Activated CD8-positive, alpha-beta memory T cell treated with anti-CD3 and anti-CD28 coated beads for 1 hour (primary cell): ENCODE results near the gene ALDH1A2.

Source experiments
- DNase-seq, 2 donors: peaks; one replicate each; pipeline ENCODE4 v3.0.0-alpha.2; 2020; ENCODE audit warnings: low read depth in 1 of 2; ENCODE audit errors: extremely low read depth in 1 of 2

The ALDH1A2 gene

GRCh38 chr15:57911247-57911646 lies 154.3 kb downstream of the ALDH1A2 start:
- DNase-seq: no peak

- no peak for DNase-seq
Measured at GRCh38 chr15:57910672-57911071, 154.8 kb downstream of the ALDH1A2 start.

- no peak for DNase-seq
Measured at GRCh38 chr15:57909388-57909787, 156.1 kb downstream of the ALDH1A2 start.

- DNase-seq: no peak
Measured at GRCh38 chr15:57903626-57904025, 161.9 kb downstream of the ALDH1A2 start.
